Measurements from ENCODE around the gene ICE2.

Gene ICE2

GRCh38 chr15:60385620-60386552, 93.1 kb downstream of the ICE2 start:
- DNase-seq = no peak

DNA sequence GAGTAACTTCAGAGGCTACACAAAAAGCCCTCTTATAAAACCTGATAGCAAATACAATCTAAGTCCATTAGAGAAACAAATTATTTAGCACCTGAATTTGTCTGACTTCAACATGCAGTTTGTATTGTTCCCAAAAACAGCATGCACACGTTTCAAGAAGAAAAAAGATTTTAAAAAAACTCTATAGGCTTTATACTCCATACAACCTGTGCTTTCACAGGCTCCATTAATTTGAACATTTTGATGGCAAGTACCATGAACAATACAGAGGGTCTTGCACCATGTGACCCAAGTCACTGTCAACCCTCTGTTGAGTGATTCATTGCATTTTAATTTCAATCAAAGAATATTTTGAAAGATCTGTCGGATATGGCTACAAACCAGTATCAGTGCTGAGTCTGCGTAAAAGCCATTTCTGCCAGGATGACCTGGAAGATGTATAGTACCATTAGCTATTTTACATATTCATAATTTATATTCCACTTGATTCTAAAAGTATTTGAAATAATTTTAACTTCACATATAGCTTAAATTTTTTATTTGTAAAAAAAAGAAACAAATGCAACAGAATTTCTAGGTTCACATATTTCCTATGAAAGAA, 94.3 kb downstream of the ICE2 start:
- DNase-seq = no peak

DNA sequence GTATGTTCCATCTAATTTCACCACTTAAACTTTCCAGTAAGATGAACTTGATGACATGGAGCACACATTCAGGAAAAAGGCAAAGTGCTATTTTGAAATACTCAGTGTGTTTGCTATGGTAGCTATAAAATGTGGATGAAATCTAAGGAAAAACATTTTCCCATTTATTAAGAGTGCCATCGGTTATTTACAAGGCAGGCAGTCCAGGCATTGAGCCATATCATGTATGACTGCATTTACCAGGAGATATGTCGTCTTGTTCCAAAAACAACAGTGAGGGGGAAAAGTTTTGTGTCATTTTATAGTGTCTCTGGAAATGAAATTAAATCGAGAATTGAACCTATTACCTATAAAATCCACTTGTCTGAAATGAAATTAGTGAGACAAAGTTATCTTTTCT, 94.9 kb downstream of the ICE2 start:
- no peak for DNase-seq

DNA sequence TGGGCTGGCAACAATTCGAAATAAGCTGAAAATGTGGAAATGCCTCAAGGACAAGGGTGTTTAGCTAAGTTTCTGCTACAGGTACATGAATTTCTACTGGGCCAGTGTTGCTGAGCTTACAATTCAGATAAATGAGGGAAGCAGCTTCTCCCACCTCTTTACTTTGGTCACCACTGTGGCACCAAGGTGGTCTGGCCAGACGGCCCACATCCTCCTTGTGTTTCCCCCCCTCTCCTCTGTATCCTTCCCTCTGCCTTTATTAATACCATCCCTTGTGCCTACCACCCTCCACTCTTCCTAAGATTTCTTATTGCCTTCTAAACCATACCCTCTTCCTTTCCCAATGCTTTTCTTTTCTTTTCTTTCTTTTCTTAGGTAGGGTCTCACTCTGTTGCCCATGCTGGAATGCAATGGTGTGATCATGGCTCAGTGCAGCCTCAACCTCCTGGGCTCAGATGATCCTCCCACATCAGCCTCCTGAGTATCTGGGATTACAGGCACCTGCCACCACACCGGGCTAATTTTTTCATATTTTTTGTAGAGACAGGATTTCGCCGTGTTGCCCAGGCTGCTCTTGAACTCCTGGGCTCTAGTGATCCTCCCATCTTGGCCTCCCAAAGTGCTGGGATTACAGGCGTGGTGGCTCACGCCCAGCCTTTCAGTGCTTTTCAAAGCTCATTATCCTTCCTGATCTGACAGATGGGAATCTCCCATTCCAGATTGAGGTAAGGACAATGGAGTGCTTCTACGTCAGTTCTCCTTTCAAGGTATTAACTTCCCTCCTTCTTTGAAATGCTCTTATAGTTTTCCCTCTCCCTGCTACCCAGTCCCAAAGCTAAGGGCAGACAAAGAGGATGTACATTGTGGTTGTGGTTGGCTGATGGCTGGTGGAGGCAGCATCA, 95.9 kb downstream of the ICE2 start:
- no peak for DNase-seq

- DNase-seq = no peak
Observed at GRCh38 chr15:60381148-60381788, 97.7 kb downstream of the ICE2 start.

- DNase-seq = no peak
Observed at GRCh38 chr15:60379525-60380274, 99.2 kb downstream of the ICE2 start.

GRCh38 chr15:60379185-60379524, 99.8 kb downstream of the ICE2 start:
- DNase-seq = no peak

DNA sequence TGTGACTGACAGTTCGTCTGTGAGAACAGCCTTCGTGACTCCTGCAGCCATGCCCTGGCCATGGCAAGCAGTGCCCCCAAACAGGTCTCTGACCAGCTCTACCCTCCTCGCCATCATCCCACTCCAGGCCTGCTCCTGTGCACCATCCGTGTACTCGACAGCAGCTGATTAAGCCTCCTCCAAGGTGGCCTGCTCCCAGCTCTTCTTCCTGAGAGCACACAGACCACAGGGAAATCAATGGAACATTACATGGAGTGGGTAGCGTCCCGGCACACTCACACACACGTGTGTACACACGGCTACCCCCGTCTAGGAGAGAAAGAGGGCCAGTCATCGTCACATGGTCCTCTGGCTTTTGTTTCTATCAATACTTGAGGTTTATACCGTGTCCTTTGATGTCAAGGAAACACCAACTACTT, 102.3 kb downstream of the ICE2 start:
- no peak for DNase-seq

DNA sequence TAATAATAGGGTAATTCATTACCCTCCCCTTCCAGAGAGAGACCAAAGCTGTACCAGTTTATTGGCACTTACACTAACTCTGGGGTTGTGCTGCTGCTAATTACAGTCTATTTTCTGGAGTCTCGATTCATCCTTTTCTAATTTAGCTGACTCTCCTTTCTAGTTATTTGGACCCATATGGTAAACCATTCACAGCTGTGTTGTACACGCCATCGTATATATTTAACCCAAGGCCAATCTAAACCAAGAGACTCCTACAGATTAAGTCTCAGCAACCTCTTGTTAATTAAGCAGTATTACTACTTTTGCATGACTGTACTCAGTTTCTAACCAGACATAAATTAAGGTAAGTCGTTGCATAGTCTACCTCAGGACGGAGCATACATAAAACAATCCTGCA, 103.6 kb downstream of the ICE2 start:
- no peak for DNase-seq

GRCh38 chr15:60374628-60375081, 104.3 kb downstream of the ICE2 start:
- DNase-seq = peak; percentile 90

- no peak for DNase-seq
Observed at GRCh38 chr15:60374209-60374608, 104.7 kb downstream of the ICE2 start.

- no peak for DNase-seq
Observed at GRCh38 chr15:60373745-60374144, 105.2 kb downstream of the ICE2 start.

- DNase-seq = no peak
Observed at GRCh38 chr15:60373327-60373726, 105.6 kb downstream of the ICE2 start.

DNA sequence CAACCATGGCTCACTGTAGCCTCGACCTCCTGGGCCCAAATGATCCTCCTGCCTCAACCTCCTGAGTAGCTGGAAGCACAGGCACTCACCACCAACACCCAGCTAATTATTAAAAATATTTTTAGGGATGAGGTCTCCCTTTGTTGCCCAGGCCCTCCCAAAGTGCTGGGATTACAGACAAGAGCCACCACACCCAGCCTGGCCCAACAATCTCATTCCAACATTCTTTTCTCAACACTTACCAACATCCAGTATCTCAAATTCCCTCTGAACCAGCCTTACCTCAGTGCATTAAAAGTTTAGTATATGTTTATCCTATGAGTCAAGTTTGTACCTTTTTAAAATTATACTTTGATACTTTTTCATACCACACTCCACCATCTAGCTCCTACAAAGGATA, 106.2 kb downstream of the ICE2 start:
- DNase-seq = no peak

DNA sequence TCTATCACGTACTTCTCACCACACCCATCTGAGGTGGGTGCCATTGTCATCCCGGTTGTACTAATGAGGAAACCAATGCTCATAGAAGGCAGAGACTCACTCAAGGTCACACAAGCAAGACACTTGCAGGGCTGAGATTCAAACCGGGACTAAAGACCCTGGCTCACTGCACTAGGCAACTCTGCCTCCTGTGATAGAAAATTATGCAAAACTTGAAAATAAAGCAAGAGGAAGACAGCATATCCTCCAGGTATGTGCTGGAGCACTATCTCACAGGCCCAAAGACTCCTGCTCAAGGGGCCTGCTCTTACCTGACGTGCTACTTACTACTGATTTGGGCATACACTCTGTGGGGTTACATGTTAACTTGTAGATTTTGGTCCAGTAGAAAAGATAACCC, 106.7 kb downstream of the ICE2 start:
- DNase-seq = no peak

- no peak for DNase-seq
Observed at GRCh38 chr15:60371175-60372051, 107.5 kb downstream of the ICE2 start.

- DNase-seq = no peak
Observed at GRCh38 chr15:60370869-60371136, 108.1 kb downstream of the ICE2 start.

DNA sequence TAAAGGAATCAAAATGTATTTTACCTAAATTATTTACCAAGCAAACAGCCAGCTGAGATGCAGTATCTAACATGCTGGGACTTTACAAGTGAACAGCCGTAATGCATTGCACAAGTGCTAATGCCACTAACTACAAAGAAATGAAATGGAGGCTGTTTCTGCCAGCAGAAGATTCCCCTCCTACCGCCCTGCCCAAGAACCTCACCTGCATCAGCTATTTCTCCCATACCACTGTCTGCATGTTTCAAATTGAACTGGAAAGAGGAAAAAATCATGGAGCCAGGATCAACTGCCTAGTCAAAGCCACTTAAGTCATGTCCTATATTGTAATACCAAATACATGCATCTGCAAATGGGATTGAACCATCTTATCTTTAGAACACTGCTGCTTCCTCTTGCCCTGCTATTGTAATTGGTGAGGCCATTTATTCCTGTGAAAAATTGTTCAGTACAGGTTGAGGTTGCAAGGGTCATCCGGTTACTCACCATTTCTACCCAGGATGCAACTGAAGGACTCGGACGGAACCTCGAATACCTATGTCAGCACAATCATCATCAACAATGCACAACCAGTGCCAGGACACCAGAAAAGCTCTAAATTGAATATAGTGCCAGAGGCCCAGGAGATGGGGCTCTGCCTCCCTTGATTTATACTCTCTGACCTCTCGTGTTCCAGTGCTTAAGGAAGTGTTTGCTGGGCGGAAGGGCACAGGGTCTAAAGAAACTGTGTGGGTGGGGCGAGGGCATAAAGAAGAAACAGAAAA, 108.7 kb downstream of the ICE2 start:
- no peak for DNase-seq

- DNase-seq = no peak
Observed at GRCh38 chr15:60369696-60370095, 109.2 kb downstream of the ICE2 start.

Measured in NCI-H345 (cell line).